HG03060 (cell line): Measurements from ENCODE around the gene LAMC2.

Experiments used
- ATAC-seq: cut with Tn5 transposase; IDR thresholded peaks from one replicate; pipeline ENCODE4 v1.9.1; 2021; ENCODE audit warnings: low read depth, moderate number of reproducible peaks; ENCODE audit not compliant: unreplicated experiment

Gene LAMC2

GRCh38 chr1:183281553-183282091 is 95.6 kb downstream of the LAMC2 start:
- no peak for ATAC-seq

- ATAC-seq, result no peak
These were observed 96.2 kb downstream of the LAMC2 start for GRCh38 chr1:183282101-183282855.

- ATAC-seq, result no peak
These were observed 97.2 kb downstream of the LAMC2 start for GRCh38 chr1:183283286-183283685.

- no peak for ATAC-seq
These were observed 98.0 kb downstream of the LAMC2 start for GRCh38 chr1:183284086-183284485.

- no peak for ATAC-seq
These were observed 99.2 kb downstream of the LAMC2 start for GRCh38 chr1:183285256-183285655.

- no peak for ATAC-seq
These were observed 99.7 kb downstream of the LAMC2 start for GRCh38 chr1:183285746-183286145.

- ATAC-seq, result no peak
These were observed 101.2 kb downstream of the LAMC2 start for GRCh38 chr1:183287191-183287675.

- no peak for ATAC-seq
These were observed 102.5 kb downstream of the LAMC2 start for GRCh38 chr1:183288583-183288982.

GRCh38 chr1:183289051-183289496 is 103.0 kb downstream of the LAMC2 start:
- no peak for ATAC-seq

- ATAC-seq, result no peak
These were observed 104.6 kb downstream of the LAMC2 start for GRCh38 chr1:183290628-183291027.

GRCh38 chr1:183291216-183291762 is 105.2 kb downstream of the LAMC2 start:
- ATAC-seq, result no peak

- no peak for ATAC-seq
These were observed 105.9 kb downstream of the LAMC2 start for GRCh38 chr1:183291802-183292514.

- no peak for ATAC-seq
These were observed 107.2 kb downstream of the LAMC2 start for GRCh38 chr1:183293241-183293640.

GRCh38 chr1:183293876-183294275 is 107.8 kb downstream of the LAMC2 start:
- no peak for ATAC-seq
